ENCODE results near the gene NEB.
"Not testable (repeated sequence)": the region's sequence is repeated elsewhere in the genome, so short reads cannot be mapped to it uniquely, and the experiment has no call there.

NEB gene

GRCh38 chr2:151757861-151758260 is 23.6 kb upstream of the NEB start:
- no peak for DNase-seq (ENCODE audit: low read depth)

- DNase-seq (ENCODE audit: low read depth): no peak
These were observed 22.5 kb upstream of the NEB start for GRCh38 chr2:151756820-151757219.

DNA sequence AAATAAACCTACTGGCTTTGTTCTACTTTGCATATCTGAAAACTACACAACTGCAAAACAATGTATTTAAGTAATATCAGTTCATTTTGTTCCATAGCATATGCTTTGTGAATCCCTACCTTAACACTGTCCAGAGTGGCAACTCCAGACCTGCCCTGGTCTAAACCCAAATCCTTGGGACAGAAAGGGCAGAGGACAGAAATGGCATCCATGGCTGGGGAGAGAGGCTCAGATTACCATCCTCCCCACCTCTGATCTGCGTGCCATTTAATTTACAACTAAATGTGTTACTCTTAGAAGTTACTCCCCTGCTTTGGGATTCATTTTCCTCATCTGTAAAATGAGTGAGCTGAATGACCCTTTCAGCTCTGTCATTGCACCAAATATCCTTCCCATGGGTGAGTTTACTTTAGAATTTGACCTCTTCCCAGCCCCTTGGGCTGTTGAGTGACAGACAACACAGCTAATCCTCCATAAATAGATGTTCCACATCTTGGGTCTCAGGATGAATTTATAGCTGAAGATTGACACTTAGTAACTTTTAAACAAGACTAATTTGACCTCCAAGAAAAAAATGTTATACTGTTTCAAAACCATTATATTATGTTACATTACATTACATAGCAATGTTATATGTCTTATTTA is 20.1 kb upstream of the NEB start:
- DNase-seq (ENCODE audit: low read depth): no peak

GRCh38 chr2:151753540-151753939 is 19.3 kb upstream of the NEB start:
- DNase-seq (ENCODE audit: low read depth): no peak

DNA sequence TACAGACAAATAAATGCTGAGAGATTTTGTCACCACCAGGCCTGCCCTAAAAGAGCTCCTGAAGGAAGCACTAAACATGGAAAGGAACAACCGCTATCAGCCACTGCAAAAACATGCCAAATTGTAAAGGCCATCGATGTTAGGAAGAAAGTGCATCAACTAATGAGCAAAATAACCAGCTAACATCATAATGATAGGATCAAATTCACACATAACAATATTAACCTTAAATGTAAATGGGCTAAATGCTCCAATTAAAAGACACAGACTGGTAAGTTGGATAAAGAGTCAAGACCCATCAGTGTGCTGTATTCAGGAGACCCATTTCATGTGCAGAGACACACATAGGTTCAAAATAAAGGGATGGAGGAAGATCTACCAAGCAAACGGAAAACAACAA is 11.0 kb upstream of the NEB start:
- not testable (repeated sequence) for DNase-seq (ENCODE audit: low read depth)

DNA sequence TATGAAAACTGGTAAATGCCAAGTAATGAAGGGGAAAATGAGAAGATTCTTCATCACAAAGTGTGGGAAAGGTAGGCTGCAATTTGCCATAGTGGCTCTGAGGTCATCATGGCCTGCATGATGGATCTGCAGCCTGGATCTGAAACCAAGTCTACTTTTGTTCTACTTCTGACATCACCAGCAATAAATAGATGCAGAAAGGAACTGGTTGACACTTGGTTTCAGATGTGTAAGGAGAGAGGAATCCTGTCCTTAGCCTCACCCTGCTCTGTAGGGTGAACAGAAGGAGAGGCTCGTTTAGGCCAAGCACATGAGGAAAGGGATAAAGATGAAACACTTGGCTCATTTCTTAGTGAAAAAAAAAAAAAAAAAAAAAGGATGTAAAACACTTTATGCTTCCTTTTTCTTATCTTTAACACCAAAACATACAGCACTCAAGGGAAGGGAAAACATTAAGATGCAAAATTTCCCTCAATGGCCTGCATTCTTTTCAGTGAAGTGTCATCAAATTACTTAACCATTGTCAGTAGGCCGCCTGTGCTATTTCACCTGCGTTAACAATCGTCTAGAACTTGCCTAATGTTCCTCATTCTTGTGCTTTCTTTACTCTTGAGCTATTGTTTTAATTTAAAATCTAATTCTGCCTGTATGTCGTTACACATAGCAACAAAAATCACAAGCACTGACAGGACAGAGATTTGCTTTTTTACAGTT is 3.9 kb downstream of the NEB start:
- no peak for DNase-seq (ENCODE audit: low read depth)

DNA sequence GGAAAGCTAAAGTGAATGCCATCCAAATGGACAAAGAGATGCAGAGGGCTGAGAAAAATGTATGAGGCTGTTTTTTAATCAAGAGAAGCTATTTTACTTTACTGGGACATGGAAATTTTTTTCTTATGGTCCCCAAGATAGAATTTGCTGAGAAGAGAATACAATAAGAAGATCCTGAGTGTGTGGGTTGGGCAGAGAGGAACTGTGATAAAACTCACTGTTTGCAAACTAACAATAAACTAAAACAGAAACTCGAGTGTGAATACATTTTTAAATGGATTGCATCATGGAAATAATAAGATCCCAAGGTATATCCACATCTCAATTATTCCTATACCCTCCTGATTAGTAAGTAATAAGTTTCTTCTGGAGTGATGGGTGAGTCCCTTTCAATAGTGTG is 4.4 kb downstream of the NEB start:
- DNase-seq (ENCODE audit: low read depth): no peak

GRCh38 chr2:151729415-151729811 is 4.9 kb downstream of the NEB start:
- DNase-seq (ENCODE audit: low read depth): no peak

GRCh38 chr2:151728804-151729414 is 5.4 kb downstream of the NEB start:
- no peak for DNase-seq (ENCODE audit: low read depth)

GRCh38 chr2:151727593-151728552 is 6.4 kb downstream of the NEB start:
- DNase-seq (ENCODE audit: low read depth): no peak

- no peak for DNase-seq (ENCODE audit: low read depth)
These were observed 13.1 kb downstream of the NEB start for GRCh38 chr2:151721161-151721560.

GRCh38 chr2:151720521-151720920 is 13.8 kb downstream of the NEB start:
- no peak for DNase-seq (ENCODE audit: low read depth)

GRCh38 chr2:151718796-151719195 is 15.5 kb downstream of the NEB start:
- no peak for DNase-seq (ENCODE audit: low read depth)

DNA sequence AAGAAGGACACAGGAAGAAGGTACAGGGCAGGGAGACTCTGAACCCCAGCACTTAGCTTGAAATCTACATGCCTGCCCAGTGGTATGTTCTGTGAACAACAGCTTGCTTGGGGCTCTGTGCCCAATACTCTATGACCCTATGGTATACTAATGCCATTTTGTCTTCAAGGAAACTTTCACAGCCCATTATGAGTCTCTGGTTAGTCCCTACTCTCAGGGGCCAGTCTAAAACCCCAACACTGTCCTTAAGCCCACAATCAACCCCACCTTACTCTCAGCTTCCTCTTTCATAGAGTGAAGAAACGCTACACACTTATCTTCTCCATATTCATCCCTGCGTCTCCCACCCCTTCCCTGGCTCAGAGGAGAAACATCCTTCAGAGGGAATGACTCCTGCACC is 16.0 kb downstream of the NEB start:
- DNase-seq (ENCODE audit: low read depth): no peak

- no peak for DNase-seq (ENCODE audit: low read depth)
These were observed 17.6 kb downstream of the NEB start for GRCh38 chr2:151716721-151717120.

DNA sequence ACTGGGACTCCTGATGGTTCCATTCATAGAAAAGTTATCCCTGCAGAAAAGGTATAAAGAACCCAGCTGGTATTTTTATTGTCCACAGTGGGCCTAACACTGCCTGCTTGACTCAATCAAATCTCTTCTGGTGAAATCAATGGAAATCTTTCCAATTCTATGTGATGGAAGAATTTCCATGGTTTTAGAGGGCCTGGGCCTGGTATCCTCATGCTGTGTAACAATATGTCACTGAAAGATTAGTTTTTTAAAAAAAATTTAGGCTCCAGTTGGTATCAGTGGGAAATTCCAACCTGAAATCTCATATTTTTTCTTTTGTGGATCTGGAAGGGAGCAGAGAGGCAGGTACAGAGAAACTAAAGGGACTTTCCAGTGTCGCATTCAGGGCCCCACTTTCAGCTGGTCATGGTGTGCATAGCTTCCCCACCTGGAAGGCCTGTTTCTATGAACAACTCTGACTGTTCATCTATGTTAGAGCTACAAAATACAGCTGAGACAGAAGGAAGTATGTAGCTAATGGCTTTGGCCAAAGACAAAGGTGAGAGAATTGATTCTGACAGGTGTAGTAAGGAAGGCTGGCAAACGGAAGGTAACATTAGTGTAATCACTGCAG is 20.9 kb downstream of the NEB start:
- DNase-seq (ENCODE audit: low read depth): no peak

GRCh38 chr2:151711025-151711424 is 23.3 kb downstream of the NEB start:
- no peak for DNase-seq (ENCODE audit: low read depth)

DNA sequence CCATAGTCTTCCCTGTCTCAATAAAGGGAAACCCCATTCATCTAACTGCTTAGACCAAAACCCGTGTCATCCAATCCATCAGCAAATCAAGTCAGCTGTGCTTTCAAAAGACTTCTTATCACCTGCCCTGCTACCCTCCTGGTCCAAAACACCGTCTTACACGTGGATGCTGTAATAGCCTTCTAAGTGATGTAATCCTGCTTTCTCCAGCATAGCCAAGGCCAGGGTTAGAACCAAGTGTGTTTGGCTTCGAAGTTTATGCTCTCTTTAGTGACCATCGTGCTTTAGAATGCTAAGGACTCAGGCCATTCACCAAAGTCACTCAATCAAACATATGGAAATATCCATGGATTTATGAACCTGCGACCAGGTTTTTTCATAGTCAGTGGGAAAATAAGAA is 25.5 kb downstream of the NEB start:
- no peak for DNase-seq (ENCODE audit: low read depth)

DNA sequence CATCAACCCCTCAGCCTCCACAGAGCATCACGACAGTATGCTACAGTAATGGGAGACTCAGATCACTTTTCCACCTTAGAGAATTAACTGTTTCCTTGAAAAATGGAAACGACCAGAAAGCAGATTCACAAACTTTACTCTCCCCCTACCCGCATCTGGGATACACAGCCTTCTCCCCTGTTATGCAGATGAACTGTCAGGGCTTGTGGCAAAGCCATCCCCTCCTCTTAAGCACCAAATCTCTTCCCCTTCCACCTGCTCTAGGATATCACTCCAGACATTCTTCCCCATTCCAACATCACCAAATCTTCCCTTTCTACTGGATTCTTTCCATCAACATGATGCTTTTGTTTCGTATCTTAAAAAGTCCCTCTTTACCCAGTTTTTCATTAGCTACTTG is 26.4 kb downstream of the NEB start:
- no peak for DNase-seq (ENCODE audit: low read depth)

GRCh38 chr2:151704480-151704961 is 29.8 kb downstream of the NEB start:
- not testable (repeated sequence) for DNase-seq (ENCODE audit: low read depth)

GRCh38 chr2:151698134-151698533 is 36.1 kb downstream of the NEB start:
- DNase-seq (ENCODE audit: low read depth): not testable (repeated sequence)

GRCh38 chr2:151695778-151696177 is 38.5 kb downstream of the NEB start:
- DNase-seq (ENCODE audit: low read depth): no peak

Data from activated gamma-delta T cell treated with anti-CD3 and anti-CD28 coated beads, Interleukin-2, amount 50 U/mL, for 16 hours (primary cell).